ENCODE measurements around the gene AGPAT1.

GRCh38 chr6:32188381-32189068 is 12.6 kb upstream of the AGPAT1 start:
- no peak for TF ChIP-seq CTCF (conservative IDR thresholded peaks at IDR 0.05; ENCODE audit: low read depth, low read length)
- TF ChIP-seq EZH2 (IDR thresholded peaks at IDR 0.05; ENCODE audit: borderline replicate concordance, low read depth, low read length, poor library complexity, severe bottlenecking): no peak
